Progenitor cell of endocrine pancreas (in vitro differentiated cells): ENCODE measurements around the gene HIBCH. TPM values are rescaled to one million over a fixed set of nuclear protein-coding genes. Genes with fewer than 3 reads are reported as not detected.

ENCODE experiments used
- DNase-seq: peaks from one replicate; pipeline ENCODE4 v3.0.0; 2021; ENCODE audit warnings: low spot score; ENCODE audit not compliant: unreplicated experiment
- H3K27ac Mint-ChIP-seq: 2 replicates; pipeline ENCODE4 v1.8.0; 2021; ENCODE audit warnings: mild to moderate bottlenecking, moderate library complexity, mixed read lengths
- H3K27me3 Mint-ChIP-seq: 2 replicates; pipeline ENCODE4 v1.8.0; 2021; ENCODE audit warnings: mixed read lengths
- H3K36me3 Mint-ChIP-seq: 2 replicates; pipeline ENCODE4 v1.8.0; 2022; ENCODE audit warnings: mixed read lengths; ENCODE audit not compliant: insufficient read depth
- H3K4me1 Mint-ChIP-seq: 2 replicates; pipeline ENCODE4 v1.8.0; 2021; ENCODE audit warnings: low read depth, mixed read lengths
- H3K4me3 Mint-ChIP-seq: 2 replicates; pipeline ENCODE4 v1.8.0; 2021; ENCODE audit warnings: low read depth, mild to moderate bottlenecking, moderate library complexity, mixed read lengths
- H3K9me3 Mint-ChIP-seq: 2 replicates; pipeline ENCODE4 v1.8.0; 2021; ENCODE audit warnings: low read depth, mixed read lengths
- total RNA-seq: library from RNA; stranded (reverse); gene quantifications from 2 replicates; pipeline ENCODE4 v1.2.1, GENCODE V29; 2021
- TF ChIP-seq, protein P1 (sequence below): fragments of 200-600 bp; sonication (generic); IDR thresholded peaks from one replicate; pipeline ENCODE4 v1.5.0; 2021; ENCODE audit warnings: antibody characterized with exemption, mild to moderate bottlenecking; ENCODE audit not compliant: unreplicated experiment

HIBCH gene
- total RNA-seq, 1 donor from 2014 or later = 49.5 TPM

DNA sequence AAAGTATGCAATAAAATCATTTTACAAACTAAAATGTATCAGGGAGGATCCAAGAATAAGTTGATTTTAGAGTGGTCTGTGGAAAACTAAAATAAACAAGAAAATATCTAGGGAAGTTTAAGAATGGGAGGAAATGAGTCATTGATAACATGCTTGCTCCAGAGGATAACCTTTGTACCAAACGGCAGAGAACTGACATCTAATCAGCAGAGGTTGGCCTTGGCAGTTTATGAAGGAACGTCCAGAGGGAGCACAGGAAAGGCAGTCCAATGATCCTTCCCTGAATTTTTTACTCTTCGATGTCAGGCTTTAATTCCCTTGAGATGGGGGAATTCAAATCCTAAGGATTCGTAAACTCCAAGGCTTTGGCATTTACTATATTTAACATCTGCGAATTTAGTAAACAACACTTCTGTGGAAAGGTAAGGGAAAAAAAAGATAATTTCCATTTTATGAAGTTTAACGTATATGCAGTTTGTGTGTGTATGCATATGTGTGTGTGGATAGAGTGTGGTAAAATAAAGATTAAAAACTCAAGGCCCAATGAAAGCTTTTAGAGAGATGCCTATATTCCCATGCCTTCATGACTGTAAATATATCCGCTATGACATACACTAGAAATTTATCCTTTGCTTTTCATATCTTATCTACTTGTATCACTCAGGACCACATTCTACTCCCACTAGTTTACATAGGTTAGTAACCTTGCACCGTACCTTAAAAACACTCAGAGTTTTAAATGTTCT is 15.0 kb upstream of the HIBCH start:
- peaks cover 21% of the 10 kb centered on the region for H3K4me1 Mint-ChIP-seq
- H3K4me3 Mint-ChIP-seq = no peak overlapping the region
- DNase-seq = no peak
- TF ChIP-seq, protein P1, sequence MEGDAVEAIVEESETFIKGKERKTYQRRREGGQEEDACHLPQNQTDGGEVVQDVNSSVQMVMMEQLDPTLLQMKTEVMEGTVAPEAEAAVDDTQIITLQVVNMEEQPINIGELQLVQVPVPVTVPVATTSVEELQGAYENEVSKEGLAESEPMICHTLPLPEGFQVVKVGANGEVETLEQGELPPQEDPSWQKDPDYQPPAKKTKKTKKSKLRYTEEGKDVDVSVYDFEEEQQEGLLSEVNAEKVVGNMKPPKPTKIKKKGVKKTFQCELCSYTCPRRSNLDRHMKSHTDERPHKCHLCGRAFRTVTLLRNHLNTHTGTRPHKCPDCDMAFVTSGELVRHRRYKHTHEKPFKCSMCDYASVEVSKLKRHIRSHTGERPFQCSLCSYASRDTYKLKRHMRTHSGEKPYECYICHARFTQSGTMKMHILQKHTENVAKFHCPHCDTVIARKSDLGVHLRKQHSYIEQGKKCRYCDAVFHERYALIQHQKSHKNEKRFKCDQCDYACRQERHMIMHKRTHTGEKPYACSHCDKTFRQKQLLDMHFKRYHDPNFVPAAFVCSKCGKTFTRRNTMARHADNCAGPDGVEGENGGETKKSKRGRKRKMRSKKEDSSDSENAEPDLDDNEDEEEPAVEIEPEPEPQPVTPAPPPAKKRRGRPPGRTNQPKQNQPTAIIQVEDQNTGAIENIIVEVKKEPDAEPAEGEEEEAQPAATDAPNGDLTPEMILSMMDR = no peak
- no peaks in the 10 kb centered on the region for H3K9me3 Mint-ChIP-seq
- H3K27me3 Mint-ChIP-seq = no peaks in the 10 kb centered on the region
- peak overlapping the region; percentile 15 for H3K27ac Mint-ChIP-seq
- H3K36me3 Mint-ChIP-seq = no peaks in the 10 kb centered on the region

DNA sequence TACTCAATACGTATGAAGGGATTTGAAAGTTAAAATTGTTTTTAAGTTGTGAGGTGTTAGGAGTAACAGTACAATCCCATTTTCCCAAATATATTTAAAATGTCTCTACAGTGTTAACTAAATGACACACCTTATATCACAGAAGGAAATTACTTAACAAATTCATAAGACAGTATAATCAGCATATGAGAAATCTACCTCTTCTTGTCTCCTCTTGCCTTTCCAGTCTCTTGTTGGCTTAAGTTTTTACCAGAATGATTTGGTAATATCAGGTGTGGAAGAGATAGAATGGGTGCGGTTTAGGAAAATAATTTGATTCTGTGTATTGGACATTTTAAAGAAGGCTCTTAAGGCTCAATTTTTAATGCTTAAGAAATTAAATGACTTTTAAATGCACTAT is 14.3 kb upstream of the HIBCH start:
- DNase-seq = no peak
- peak overlapping the region; percentile 15 for H3K27ac Mint-ChIP-seq
- peaks cover 21% of the 10 kb centered on the region for H3K4me1 Mint-ChIP-seq
- no peaks in the 10 kb centered on the region for H3K36me3 Mint-ChIP-seq
- TF ChIP-seq, protein P1 = no peak
- H3K27me3 Mint-ChIP-seq = no peaks in the 10 kb centered on the region
- H3K4me3 Mint-ChIP-seq = no peak overlapping the region
- H3K9me3 Mint-ChIP-seq = peaks cover 2% of the 10 kb centered on the region

DNA sequence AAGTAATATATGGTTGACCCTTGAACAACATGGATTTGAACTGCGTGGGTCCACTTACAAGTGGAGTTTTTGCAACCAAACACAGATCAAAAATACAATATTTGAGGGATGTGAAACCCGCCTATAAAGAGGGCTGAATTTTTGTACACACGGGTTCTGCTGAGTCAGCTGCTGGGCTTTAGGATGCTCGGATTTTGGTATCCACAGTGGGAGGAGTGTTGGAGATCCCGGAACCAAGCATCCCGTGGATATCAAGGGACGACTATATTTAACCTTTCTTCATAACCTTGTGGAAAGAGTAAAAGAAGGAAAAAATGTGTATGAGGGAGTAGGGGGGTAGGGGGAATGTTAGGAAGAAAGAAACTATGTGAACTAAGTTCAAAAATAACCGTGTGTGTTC is 13.8 kb upstream of the HIBCH start:
- peak overlapping the region; percentile 66 for H3K27ac Mint-ChIP-seq
- DNase-seq = no peak
- H3K36me3 Mint-ChIP-seq = no peaks in the 10 kb centered on the region
- H3K27me3 Mint-ChIP-seq = no peaks in the 10 kb centered on the region
- TF ChIP-seq, protein P1 = no peak
- peaks cover 21% of the 10 kb centered on the region for H3K4me1 Mint-ChIP-seq
- peaks cover 2% of the 10 kb centered on the region for H3K9me3 Mint-ChIP-seq
- H3K4me3 Mint-ChIP-seq = no peak overlapping the region

DNA sequence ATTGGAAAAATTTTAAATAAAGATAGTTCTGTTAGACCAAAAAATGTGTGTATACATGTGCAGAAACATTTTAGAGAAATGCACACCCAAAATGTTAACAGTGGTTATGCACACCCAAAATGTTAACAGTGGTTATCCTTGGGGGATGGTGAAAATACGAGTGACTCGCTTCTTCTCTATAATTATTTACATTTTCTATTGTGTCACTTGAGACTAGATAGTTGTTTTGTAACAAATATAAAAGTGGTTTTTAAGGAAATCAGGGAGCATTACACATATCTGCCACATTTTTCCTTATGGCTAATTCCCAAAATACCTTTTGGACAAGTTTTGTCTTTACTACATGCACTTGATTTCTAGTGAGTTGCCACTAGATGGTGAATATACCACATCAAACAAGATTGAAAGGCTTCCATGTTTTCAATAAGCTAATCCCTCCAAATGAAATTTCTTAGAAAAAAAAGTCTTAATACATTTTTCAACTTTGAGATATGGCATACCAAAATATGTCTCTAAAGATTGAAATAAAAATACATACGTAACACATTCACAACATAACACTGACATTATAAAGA is 9.0 kb upstream of the HIBCH start:
- Mint-ChIP-seq H3K9me3 (peaks cover 2% of the 10 kb centered on the region), H3K4me3 (no peak overlapping the region), H3K4me1 (peaks cover 8% of the 10 kb centered on the region), H3K27me3 (no peaks in the 10 kb centered on the region), H3K36me3 (no peaks in the 10 kb centered on the region), H3K27ac (no peak overlapping the region)
- TF ChIP-seq, protein P1 = no peak
- no peak for DNase-seq

DNA sequence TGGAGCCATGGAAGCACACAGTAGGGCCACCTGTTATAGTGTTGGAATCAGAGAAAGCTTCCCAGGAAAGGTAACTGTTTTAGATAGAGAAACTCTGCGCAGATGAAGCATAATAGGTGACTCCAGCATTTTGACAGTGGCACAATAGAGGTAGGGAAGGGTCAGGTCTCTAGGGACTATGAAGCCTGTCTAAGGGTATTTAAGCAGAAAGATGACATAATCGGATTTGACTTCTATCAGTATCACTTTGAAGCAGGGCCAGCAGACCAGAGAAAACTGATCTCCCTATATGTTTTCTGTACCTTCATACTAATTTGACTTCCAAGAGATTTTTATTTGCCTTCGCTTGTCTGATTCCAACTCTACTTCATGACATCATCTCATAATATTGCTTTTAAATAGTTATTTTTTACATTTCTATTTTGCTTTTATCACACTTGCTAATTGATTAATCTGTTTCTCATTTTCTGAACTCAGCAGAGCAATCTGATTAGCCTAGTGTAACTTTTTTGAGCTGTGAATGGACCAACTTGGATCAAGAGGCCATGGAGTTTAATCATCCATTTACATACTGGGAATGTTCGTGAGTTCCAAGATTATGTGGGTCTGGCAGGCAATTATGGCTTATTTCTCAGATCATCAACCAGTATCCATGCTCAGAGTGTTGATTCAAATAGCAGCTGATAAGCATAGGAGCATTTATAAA is 8.4 kb upstream of the HIBCH start:
- Mint-ChIP-seq H3K36me3 (no peaks in the 10 kb centered on the region), H3K9me3 (peaks cover 2% of the 10 kb centered on the region), H3K27ac (no peak overlapping the region), H3K4me1 (peaks cover 3% of the 10 kb centered on the region), H3K27me3 (no peaks in the 10 kb centered on the region), H3K4me3 (no peak overlapping the region)
- TF ChIP-seq, protein P1 = no peak
- DNase-seq = no peak
